ENCODE measurements around the gene GHRL.

DNA sequence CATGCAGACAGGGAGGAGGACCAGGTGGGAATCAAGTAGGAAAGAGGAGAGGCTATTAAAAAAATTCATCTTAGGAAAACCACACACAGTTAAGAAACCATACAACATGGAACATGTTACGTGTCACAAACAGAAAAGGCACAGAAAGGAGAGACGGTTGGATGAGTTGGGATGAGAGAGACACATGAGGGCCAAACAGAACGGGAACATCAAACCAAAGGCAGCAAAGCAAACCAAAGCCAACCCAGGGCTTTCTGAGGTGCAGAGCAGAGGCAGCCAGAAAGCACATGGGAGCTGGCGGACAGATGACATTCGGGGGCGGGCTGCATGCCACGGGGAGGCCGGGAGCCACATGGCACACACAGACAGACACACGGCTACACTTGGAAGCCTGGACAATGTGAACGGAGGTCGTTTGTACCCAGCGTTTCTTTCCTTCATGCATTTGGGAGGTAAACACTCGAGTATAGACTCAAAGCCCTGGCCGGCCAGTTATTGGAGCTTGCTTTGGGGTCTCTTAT lies 36.8 kb upstream of the GHRL start:
- TF ChIP-seq MAZ (IDR thresholded peaks at IDR 0.05; ENCODE audit: borderline replicate concordance, low read depth, low read length), result no peak
- TF ChIP-seq ZNF302 (CRISPR knock-in tag; IDR thresholded peaks at IDR 0.05), result no peak
- no peak for TF ChIP-seq BHLHE40 (IDR thresholded peaks at IDR 0.05; ENCODE audit: low read depth, low read length)
- TF ChIP-seq CTCF (IDR thresholded peaks at IDR 0.05), result no peak
- TF ChIP-seq EHMT2 (IDR thresholded peaks at IDR 0.05; ENCODE audit: low read depth), result no peak
- no peak for TF ChIP-seq HMGXB4 (CRISPR knock-in tag; IDR thresholded peaks at IDR 0.05; ENCODE audit: borderline replicate concordance)
- TF ChIP-seq POLR2A (IDR thresholded peaks at IDR 0.05; ENCODE audit: low read length), result no peak
- TF ChIP-seq, protein P1, sequence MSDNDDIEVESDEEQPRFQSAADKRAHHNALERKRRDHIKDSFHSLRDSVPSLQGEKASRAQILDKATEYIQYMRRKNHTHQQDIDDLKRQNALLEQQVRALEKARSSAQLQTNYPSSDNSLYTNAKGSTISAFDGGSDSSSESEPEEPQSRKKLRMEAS (IDR thresholded peaks at IDR 0.05), result no peak
- no peak for TF ChIP-seq CHD2 (IDR thresholded peaks at IDR 0.05; ENCODE audit: low read length, partially characterized antibody)
- TF ChIP-seq CEBPB (IDR thresholded peaks at IDR 0.05), result no peak
